GM19099 (cell line): ENCODE results near the gene RASA3.

Experiments used
- POLR2A ChIP-seq: IDR thresholded peaks from 3 replicates; pipeline ENCODE4 v1.6.1; 2011; ENCODE audit warnings: low read depth; ENCODE audit not compliant: insufficient read length; ENCODE audit errors: extremely low read depth

RASA3 gene

DNA sequence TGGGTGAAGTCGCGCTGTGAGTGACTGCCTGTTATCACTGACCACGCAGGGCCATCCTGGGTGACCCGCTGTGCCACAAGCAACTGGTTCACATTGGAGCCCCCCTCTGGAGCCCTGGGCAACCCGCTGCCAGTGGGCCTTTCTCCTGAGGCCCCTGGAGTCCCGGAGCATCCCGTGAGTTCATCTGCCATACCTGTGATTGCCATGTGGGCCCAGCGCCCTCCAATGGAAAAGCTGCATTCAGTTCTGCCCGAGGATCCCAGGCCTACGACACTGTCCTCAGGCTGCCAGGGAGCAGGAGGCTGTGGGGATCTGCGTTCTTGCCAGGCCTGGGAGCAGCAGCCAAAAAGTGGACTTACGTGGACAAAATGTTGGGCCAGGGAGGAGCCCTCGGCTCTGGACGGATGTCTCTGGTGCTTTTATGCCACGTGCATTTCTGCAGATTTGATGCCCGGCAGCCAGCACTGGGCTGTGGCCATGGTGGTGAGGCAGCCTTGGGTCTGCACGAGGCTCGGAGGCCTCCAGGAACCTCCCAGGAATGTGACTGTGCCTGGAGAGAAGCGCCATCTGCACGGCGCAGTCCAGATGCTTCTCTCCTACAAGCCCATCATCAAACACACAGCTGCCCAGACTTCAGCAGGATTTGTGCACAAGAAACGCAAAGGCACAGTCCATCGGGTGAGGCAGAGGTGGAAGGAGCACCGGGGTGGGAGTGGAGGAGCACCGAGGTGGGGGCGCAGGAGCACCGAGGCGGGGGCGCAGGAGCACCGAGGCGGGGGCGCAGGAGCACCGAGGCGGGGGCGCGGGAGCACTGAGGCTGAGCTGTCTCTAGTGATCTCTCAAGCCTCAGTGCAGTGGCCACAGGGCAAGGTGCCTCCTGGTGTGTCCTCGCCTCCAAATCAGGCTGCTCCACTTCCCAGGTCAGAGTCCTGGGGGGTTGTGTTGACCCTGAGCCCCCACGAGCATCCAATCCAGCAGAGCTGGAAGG is 202.5 kb downstream of the RASA3 start:
- TF ChIP-seq POLR2A, result no peak

DNA sequence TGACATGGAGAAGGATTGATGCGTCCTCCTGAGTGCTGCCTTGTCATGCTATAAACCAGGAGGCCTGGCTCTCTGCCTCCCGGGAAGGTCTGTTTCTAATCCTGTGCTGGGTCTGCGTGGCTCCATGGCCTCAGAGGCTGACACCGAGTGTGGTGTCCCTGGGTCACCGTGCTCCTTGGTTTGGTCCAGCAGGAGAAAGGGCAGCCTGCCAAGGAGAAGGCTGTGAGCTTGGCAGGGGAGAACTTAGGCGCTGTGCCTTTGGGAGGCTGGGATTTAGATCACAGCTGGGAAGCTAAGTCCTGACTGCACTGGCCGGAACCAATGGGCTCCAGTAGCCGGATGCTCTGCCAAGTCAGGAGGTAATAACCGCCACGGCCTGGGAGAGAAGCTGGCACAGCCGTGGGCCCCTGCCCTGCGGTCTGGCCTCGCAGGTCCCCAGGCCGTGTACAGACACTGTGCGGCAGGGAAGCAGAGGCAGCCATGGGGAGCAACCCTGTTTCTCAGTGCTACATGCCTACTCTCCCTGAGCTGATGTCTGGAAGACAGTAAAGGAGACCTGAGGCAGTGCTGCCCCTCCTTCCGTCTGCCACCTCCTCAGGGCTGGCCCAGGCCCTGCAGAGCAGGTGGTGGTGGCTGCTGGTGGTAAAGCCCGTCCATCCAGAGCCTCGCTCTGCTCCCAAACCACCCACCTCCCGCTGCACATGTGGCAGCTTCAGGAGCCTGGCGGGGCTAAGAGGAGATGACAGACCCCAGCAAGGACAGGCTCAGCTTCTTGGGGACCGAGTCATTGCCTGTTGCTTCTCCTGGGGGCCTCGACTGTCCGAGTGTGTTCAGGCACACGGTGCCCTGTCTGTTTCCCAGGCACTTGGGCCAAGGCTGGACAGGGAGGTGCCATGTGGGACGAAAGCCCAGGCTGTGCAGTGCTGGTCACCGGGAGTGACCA is 203.5 kb downstream of the RASA3 start:
- TF ChIP-seq POLR2A, result no peak
